ENCODE results near the gene IRX1. TPM values are rescaled to one million over a fixed set of nuclear protein-coding genes. Genes with fewer than 3 reads are reported as not detected.

The IRX1 gene
- total and polyA plus RNA-seq, 2 of the 8 experiments (the other 6 are each of a cell fraction or from before 2014, with no cell fraction given): 2.6 to 3.9 TPM

DNA sequence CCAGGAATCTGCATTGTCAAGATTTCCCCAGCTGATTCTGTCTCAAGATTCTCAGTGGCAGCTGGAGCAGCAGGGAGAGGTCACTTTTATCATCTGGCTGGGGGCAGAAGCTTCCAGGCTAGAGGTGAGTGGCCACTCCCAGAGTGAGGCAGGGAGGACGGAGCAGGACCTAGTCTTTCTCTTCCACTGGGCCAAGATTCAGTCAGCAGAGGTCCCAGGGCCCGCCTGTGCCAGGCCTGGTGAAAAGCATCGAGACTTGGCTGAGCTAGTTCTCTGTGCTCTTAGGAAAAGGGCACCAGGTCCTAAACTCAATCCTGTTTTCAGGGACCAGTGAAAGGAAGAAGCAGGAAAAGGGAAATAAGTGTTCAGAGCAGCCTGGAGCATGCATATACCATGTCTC is 46.6 kb downstream of the IRX1 start:
- no peak overlapping the region for H2BK12ac ChIP-seq (ENCODE audit: low read depth, low read length)
- whole genome bisulfite sequencing, 2 experiments (ENCODE audit: extremely low coverage in 1 of 2, insufficient coverage in 1 of 2, insufficient read length in 1 of 2, insufficient replicate concordance in 2 of 2, low coverage in 1 of 2, low lambda C conversion rate in 2 of 2, missing lambda C conversion rate in 1 of 2): 87% methylated on average over 3 of the region's 3 CpGs; no CpG with 5 or more reads in 1 of the 2 experiments
- H3K4ac ChIP-seq (replicated peaks; ENCODE audit: insufficient read length, low read depth, low read length): no peak overlapping the region
- ChIA-PET POLR2A (ENCODE audit: partially characterized antibody) (no interaction called here), CTCF (ENCODE audit: partially characterized antibody) (interaction anchor here (1.0 kb wide), 1 partner anchor 378 kb away, joined by 3 read pairs; no protein-coding TSS in a partner anchor)
- no peaks in the 10 kb centered on the region for H4K20me1 ChIP-seq (replicated peaks in 1 of 2; ENCODE audit: control insufficient read depth in 1 of 2, insufficient read depth in 2 of 2, low read length in 2 of 2)
- H3K9ac ChIP-seq (replicated peaks in 1 of 4; ENCODE audit: extremely low read depth in 1 of 4, low read depth in 3 of 4, low read length in 3 of 4): no peak overlapping the region
- no peak overlapping the region for H2AFZ ChIP-seq (ENCODE audit: low read length)
- no peak overlapping the region for H4K8ac ChIP-seq (ENCODE audit: extremely low read depth, insufficient read depth, low read length)
- no peaks in the 10 kb centered on the region for H3K79me1 ChIP-seq (ENCODE audit: low read depth, low read length)
- H3K18ac ChIP-seq (ENCODE audit: extremely low read depth, low read length): no peak overlapping the region
- H2BK20ac ChIP-seq (ENCODE audit: low read length): no peak overlapping the region
- H3K79me2 ChIP-seq (ENCODE audit: control insufficient read depth in 1 of 2, insufficient read depth in 2 of 2, low read length in 2 of 2): no peaks in the 10 kb centered on the region
- no peak overlapping the region for H2AK5ac ChIP-seq (ENCODE audit: low read depth, low read length)
- DNase-seq (ENCODE audit: low read depth in 1 of 2, low spot score in 2 of 2): no peak
- H3K9me3 ChIP-seq (ENCODE audit: insufficient read depth in 2 of 2, low read depth in 1 of 2, low read length in 1 of 2): no peaks in the 10 kb centered on the region
- no peaks in the 10 kb centered on the region for H3K23me2 ChIP-seq (ENCODE audit: low read depth, low read length)
- H4K91ac ChIP-seq (replicated peaks; ENCODE audit: insufficient read length, low read length): no peak overlapping the region
- no peak overlapping the region for H2BK120ac ChIP-seq (replicated peaks; ENCODE audit: low read depth, low read length)
- FAIRE-seq: no peak
- H3K14ac ChIP-seq (ENCODE audit: insufficient read length): no peak overlapping the region
- no peaks in the 10 kb centered on the region for H3K4me1 ChIP-seq (replicated peaks in 1 of 4; ENCODE audit: control insufficient read depth in 3 of 4, insufficient read depth in 4 of 4, low read length in 3 of 4)
- H3K27ac ChIP-seq (ENCODE audit: low read depth, low read length): no peak overlapping the region
- no peak overlapping the region for H3K23ac ChIP-seq (ENCODE audit: insufficient read length)
- H2BK5ac ChIP-seq (ENCODE audit: low read depth, low read length): no peak overlapping the region
- H2BK15ac ChIP-seq (ENCODE audit: low read length): no peak overlapping the region; the same call in 1 of the 2 replicates
- no peak overlapping the region for H3K56ac ChIP-seq (replicated peaks; ENCODE audit: insufficient read length, low read depth, low read length)
- H3K27me3 ChIP-seq (replicated peaks in 1 of 4; ENCODE audit: control insufficient read depth in 3 of 4, extremely low read depth in 1 of 4, insufficient read depth in 3 of 4, low read length in 3 of 4): no peaks in the 10 kb centered on the region
- H3K36me3 ChIP-seq (ENCODE audit: control insufficient read depth in 2 of 4, insufficient read depth in 4 of 4, low read length in 3 of 4): no peaks in the 10 kb centered on the region
- no peak overlapping the region for H3K4me2 ChIP-seq (ENCODE audit: insufficient read depth in 1 of 2, low read depth in 2 of 2, low read length in 2 of 2)
- H4K5ac ChIP-seq (ENCODE audit: insufficient read length, low read depth, low read length): no peak overlapping the region
- H3K4me3 ChIP-seq (ENCODE audit: extremely low read depth in 1 of 4, insufficient read depth in 2 of 4, low read depth in 3 of 4, low read length in 4 of 4): no peak overlapping the region
- no peak for TF ChIP-seq KDM1A (IDR thresholded peaks at IDR 0.05; ENCODE audit: borderline replicate concordance, low read length)
- no peak for TF ChIP-seq CBX8 (IDR thresholded peaks at IDR 0.05; ENCODE audit: borderline replicate concordance, low read depth, low read length)
- no peak for TF ChIP-seq SIRT6 (IDR thresholded peaks at IDR 0.05; ENCODE audit: low read length)
- TF ChIP-seq PHF8 (conservative IDR thresholded peaks at IDR 0.05; ENCODE audit: low read depth, low read length): no peak
- no peak for TF ChIP-seq TAF1 (IDR thresholded peaks at IDR 0.05; ENCODE audit: low read depth, low read length)
- no peak for TF ChIP-seq SUZ12 (IDR thresholded peaks at IDR 0.05; ENCODE audit: low read length)
- TF ChIP-seq RXRA (IDR thresholded peaks at IDR 0.05; ENCODE audit: insufficient read depth, low read depth, low read length): no peak
- TF ChIP-seq KDM5A (IDR thresholded peaks at IDR 0.05; ENCODE audit: low read length): no peak
- no peak for TF ChIP-seq SP2 (IDR thresholded peaks at IDR 0.05; ENCODE audit: low read length)
- no peak for TF ChIP-seq RNF2 (IDR thresholded peaks at IDR 0.05; ENCODE audit: borderline replicate concordance, low read depth, low read length, missing control alignments, poor library complexity, severe bottlenecking)
- TF ChIP-seq, protein P1, sequence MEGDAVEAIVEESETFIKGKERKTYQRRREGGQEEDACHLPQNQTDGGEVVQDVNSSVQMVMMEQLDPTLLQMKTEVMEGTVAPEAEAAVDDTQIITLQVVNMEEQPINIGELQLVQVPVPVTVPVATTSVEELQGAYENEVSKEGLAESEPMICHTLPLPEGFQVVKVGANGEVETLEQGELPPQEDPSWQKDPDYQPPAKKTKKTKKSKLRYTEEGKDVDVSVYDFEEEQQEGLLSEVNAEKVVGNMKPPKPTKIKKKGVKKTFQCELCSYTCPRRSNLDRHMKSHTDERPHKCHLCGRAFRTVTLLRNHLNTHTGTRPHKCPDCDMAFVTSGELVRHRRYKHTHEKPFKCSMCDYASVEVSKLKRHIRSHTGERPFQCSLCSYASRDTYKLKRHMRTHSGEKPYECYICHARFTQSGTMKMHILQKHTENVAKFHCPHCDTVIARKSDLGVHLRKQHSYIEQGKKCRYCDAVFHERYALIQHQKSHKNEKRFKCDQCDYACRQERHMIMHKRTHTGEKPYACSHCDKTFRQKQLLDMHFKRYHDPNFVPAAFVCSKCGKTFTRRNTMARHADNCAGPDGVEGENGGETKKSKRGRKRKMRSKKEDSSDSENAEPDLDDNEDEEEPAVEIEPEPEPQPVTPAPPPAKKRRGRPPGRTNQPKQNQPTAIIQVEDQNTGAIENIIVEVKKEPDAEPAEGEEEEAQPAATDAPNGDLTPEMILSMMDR (IDR thresholded peaks at IDR 0.05; ENCODE audit: control extremely low read depth in 1 of 3, insufficient read depth in 1 of 3, low read depth in 1 of 3, low read length in 3 of 3): no peak
- TF ChIP-seq EP300 (IDR thresholded peaks at IDR 0.05; ENCODE audit: borderline replicate concordance in 1 of 2, low read depth in 2 of 2, low read length in 2 of 2): no peak
